ENCODE measurements around the gene CD109. TPM values are rescaled to one million over a fixed set of nuclear protein-coding genes. Genes with fewer than 3 reads are reported as not detected.
"Not testable (repeated sequence)": the region's sequence is repeated elsewhere in the genome, so short reads cannot be mapped to it uniquely, and the experiment has no call there.

The CD109 gene
- total RNA-seq, 1 donor from 2014 or later: 3.9 TPM

- DNase-seq (ENCODE audit: low spot score): no peak
Measured at GRCh38 chr6:73688351-73688750, 7.7 kb upstream of the CD109 start.

- no peak for DNase-seq (ENCODE audit: low spot score)
Measured at GRCh38 chr6:73690056-73690455, 5.9 kb upstream of the CD109 start.

GRCh38 chr6:73691512-73691911 is 4.5 kb upstream of the CD109 start:
- DNase-seq (ENCODE audit: low spot score): no peak

DNA sequence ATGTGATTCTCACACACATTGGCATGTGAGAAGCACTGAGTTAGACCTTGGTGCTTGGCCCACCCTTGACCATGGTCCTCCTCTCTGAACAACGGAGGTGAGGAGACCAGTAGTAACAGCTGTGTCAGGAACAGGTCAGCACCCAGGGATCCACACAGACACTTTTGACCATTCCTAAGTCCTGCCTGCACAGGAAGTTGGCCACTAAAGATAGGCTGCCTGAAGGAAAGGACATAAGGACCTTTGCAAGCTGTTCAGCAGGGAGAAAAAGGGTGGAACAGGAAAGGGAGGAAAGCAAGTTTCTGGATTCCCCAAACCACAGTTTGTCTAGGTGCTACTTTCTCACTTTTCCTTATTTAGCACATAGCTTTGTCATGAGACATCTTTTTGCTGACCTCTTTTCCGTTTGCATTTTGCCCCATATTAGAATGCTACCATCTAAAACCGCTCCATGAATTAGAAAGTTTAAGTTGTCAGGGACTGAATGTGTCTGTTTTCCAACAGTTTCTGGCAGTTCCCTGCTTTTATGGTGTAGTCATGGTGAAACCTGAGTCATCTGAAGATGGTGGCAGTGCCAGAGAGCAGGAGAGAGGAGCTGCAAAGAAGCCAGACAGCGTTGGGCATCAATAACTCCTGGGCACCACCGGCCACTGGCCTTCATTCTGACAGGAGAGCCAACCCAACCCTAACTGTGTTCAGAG is 1.1 kb upstream of the CD109 start:
- DNase-seq (ENCODE audit: low spot score): no peak

- no peak for DNase-seq (ENCODE audit: low spot score)
Measured at GRCh38 chr6:73696966-73697655, 1.1 kb downstream of the CD109 start.

DNA sequence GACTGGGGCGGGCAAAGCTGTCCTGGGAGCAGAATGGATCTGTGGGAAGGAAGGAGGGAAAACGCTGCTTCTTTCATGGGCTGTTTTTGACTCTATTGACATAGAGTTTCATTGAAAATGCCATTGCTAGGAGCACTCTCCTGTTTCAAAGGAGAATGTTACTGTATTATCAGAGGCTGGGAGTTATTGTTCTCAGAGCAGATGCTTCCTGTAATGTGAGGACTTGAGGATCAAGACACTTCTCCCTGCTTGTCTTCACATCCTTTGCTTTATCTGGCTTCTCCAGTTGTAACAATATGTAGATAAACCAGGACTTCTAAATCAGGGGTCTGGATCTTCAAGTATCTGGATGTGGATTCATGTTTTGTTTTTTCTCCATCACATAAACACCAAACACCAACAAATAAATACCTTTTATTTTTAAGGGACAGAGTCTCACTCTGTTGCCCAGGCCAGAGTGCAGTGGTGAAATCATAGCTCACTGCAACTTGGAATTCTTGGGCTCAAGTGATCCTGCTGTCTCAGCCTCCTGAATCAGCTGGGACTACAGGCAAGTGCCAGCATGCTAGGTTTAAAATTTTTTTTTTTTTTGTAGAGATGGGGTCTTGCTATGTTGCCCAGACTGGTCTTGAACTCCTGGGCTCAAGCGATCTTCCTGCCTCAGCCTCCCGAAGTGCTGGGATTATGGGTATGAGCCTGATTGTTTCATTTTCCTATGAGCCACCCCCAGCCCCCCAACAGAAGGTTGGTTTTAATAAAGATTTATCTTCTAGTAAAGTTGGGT is 3.9 kb downstream of the CD109 start:
- no peak for DNase-seq (ENCODE audit: low spot score)

DNA sequence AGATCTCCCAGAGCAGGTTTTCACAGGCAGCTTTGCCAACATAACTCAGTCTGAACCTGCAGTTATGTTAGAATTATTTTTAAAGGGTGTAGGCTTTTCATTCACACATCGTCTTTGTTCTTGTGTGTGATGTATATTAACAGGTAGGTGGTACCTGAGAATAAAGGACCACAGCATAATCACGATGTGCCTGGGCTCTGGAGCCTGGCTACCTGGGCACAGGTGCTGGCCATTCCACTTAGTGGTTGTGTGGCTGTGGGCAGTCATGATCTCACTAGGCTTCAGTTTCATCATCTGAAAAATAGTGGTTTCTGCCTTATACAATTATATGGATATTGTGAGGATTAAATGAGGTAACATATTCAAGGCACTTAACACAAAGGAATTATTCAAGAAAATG is 6.4 kb downstream of the CD109 start:
- DNase-seq (ENCODE audit: low spot score): no peak

- DNase-seq (ENCODE audit: low spot score): no peak
Measured at GRCh38 chr6:73703466-73703865, 7.5 kb downstream of the CD109 start.

DNA sequence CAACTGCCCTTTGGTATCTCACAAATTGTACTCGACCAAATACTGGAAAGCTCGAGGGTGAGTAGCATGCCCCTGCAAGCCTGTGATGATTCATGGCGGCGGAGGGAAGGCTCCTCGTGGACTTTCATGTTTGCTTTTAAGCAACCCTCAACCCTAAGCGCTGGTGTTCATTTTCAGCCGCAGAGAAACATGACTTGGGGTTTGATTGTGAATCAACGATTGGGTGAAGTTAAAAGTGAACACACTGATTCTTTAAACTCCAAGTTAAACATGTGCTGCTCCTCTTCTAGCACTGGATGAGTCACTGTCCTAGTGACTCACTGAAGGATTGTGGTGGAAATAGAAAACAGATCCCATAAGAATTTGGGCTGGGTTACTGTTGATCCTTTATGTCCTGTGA is 8.3 kb downstream of the CD109 start:
- no peak for DNase-seq (ENCODE audit: low spot score)

- DNase-seq (ENCODE audit: low spot score): no peak
Measured at GRCh38 chr6:73704798-73705197, 8.8 kb downstream of the CD109 start.

- no peak for DNase-seq (ENCODE audit: low spot score)
Measured at GRCh38 chr6:73706971-73707370, 11.0 kb downstream of the CD109 start.

- no peak for DNase-seq (ENCODE audit: low spot score)
Measured at GRCh38 chr6:73710470-73710869, 14.5 kb downstream of the CD109 start.

DNA sequence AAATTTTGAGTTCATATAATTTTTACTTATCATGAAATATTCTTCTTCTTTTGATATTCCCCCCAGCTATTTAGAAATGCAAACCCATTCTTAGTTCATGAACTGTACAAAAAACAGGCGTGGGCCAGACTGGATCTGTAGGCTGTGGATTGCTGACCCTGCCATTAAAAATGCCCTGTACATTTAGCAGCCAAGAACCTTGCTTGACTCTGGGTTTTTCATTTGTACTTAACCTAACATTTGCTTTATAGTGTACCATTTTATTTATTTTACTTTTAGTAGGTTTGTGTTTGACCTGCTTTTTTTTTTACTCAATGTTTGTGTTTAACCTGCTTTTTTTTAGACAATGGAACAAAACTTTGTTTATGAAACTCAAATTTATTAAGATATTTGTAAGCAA is 14.9 kb downstream of the CD109 start:
- DNase-seq (ENCODE audit: low spot score): no peak

DNA sequence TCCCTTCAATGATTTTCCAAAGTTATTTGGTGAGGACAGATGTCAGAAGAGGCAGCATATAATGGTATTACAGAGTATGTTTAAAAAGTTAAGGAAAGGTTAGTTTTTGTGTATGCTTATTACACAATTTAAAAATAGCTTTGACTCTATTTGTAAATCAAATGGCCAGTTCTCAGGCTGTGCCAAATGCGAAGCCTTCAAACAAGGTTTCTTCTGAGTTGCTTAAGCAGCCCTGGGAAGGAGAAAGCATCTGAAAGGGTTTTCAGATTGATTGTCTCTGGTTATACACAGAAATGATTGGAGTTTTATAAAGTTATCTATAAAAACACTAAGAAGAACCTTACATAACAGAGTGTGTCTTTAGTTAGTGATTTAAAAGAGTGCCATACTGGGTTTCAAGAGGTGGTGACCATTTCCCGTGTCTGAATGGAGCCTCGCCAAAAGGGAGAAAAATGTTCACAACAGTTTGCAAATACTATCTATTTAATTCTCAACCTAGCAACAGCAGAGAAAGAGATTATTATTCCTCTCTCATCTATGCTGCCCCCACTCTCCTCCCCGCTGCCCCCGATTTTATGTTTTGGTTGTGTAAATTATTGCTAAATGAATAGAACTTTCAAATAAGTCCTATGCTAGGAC is 16.7 kb downstream of the CD109 start:
- DNase-seq (ENCODE audit: low spot score): no peak

DNA sequence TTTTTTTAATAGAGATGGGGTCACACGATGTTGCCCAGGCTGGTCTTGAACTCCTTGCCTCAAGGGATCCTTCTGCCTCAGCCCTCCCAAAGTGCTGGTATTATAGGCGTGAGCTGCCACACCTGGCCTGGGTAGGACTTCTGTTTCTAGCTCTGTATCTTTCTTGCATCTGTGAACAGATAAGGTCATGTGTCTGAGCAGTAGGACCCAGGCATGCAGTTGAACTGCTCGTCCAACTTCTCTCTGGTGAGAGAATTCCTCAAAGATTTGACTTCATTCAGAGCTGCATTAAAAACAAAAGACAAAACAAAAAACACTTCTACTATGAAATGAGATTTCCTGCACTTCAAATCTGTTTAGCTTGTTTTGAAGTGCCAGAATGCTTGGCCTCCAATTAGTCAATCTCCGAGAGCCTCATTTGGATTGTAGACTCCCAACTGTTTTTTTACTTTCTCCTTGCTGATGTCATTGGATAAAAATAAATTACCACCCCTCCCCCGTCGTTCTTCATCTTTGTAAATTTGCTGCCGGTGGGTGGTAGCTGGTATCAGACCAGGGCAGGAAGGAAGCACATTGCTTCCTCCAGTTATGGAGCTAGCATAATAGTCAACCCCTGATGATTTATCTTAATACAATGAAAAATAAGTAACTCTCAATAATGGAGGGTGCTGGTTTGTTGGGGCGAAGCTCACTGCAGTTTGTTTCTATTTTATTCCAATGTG is 17.6 kb downstream of the CD109 start:
- no peak for DNase-seq (ENCODE audit: low spot score)

DNA sequence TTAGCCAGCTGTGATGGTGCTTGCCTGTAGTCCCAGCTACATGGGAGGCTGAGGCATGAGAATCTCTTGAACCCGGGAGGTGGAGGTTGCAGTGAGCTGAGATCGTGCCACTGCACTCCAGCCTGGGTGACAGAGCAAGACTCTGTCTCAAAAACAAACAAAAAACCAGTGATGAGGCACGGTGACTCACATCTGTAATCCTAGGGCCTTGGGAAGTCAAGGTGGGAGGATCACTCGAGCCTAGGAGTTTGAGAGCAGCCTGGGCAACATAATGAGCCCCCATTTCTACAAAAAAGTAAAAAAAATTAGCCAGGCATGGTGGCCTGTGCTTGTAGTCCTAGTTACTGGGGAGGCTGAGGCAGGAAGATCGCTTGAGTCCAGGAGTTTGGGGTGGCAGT is 19.1 kb downstream of the CD109 start:
- not testable (repeated sequence) for DNase-seq (ENCODE audit: low spot score)

GRCh38 chr6:73719046-73719445 is 23.0 kb downstream of the CD109 start:
- DNase-seq (ENCODE audit: low spot score): no peak

DNA sequence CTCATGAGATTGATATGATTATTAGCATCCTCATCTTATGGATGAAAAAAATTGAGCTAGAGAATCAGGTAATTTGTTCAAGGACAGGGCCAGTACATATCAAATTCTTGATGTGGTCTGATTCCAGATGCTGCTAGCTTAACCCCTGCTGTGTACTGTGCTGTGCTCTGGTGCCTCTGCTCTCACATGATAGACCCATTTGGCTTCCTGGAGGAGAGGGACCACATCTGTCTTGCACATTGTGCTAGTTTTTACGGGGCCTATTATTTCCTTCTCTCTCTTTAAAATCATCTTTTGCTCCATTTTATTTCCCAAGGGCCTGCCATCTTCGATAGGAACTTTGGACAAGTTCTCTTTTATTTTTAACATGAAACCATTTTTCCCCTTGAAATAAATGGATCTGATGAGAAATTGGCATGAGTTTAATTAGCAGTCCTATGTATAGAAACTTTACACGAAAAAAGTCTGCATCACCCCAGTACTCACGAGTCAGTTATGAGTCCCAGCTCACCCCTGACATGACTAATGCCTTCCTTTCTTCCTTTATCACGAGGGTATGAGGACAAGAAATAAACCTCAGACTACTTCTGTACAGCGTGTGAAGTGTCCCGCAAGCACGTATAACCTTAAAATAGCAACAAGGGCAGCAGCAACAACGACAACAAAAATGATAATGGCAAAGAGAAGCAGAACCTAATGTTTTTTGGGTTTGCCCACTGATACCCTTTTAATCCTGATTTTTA is 26.5 kb downstream of the CD109 start:
- DNase-seq (ENCODE audit: low spot score): no peak

DNA sequence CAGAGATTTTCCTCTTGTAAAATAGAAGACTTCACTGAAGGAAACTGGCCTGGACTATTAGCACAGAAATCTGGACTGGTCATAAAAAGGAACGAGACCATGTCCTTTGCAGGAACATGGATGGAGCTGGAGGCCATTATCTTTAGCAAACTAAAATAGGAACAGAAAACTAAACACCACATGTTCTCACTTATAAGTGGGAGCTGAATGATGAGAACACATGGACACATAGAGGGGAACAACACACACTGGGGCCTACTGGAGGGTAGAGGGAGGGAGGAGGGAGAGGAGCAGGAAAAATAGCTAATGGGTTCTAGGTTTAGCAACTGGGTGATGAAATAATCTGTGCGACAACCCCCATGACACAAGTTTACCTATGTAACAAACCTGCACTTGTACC is 27.5 kb downstream of the CD109 start:
- DNase-seq (ENCODE audit: low spot score): not testable (repeated sequence)

- no peak for DNase-seq (ENCODE audit: low spot score)
Measured at GRCh38 chr6:73724389-73724788, 28.4 kb downstream of the CD109 start.

DNA sequence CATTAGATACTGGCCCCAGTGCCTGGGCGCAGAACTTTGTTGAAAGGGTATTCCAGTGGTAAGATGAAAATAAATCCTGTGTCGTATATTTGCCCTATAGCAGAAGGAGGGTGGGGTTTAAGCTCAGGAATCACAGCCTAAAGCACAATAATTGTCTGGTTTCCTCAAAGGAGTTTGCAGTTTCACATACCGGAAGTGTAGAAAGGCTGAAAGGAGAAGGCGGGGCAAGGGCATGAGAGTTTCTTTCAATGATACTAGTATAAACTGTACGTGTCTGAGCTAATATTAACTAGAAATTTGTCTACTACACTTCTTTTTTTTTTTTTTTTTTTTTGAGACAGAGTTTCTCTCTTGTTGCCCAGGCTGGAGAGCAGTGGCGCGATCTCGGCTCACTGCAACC is 29.2 kb downstream of the CD109 start:
- not testable (repeated sequence) for DNase-seq (ENCODE audit: low spot score)

All from mucosa of gallbladder (tissue), 1 donor.